GM19351 (cell line): ENCODE results near the gene USP7.
"Not testable (repeated sequence)": the region's sequence is repeated elsewhere in the genome, so short reads cannot be mapped to it uniquely, and the experiment has no call there.

Source experiments
- ATAC-seq: cut with Tn5 transposase; IDR thresholded peaks from one replicate; pipeline ENCODE4 v1.9.1; 2021; ENCODE audit warnings: mild to moderate bottlenecking, moderate library complexity; ENCODE audit not compliant: unreplicated experiment

Gene USP7

DNA sequence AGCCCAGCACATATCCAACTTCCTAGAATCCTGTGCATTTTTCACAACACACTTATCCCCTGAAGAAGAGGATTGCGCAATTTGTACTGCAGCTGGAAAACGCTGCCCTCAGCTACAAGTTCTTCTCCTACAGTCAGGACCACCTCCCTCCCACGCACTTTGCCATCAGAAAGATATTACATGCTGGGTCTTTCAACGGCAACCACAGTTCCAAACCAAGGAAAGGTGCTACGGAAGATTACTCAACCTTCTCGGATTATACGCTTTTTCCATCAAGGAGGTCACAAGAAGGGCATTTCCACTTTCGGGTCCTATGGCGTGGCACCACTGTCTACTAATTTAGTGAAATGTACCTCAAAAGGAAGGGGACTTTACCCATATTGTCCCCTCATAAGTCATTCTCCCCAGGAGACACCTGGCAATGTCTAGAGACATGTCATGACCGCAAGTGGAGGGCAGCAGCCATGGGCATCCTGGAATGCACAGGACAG, 35.2 kb downstream of the USP7 start:
- ATAC-seq, result no peak

DNA sequence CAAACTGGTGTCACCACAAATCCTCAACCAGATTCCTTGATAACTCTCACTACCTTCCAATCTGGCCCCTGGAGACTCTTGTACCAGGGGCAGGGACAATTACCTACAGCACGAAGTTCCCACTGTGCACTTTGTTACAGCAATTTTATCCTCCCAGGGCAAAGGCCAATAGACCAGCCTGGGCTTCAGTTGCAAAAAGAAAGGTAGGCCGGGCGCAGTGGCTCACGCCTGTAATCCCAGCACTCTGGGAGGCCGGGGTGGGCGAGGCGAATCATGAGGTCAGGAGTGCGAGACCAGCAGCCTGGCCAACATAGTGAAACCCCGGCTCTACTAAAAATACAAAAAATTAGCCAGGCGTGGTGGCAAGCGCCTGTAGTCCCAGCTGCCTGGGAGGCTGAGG, 36.9 kb downstream of the USP7 start:
- no peak for ATAC-seq

DNA sequence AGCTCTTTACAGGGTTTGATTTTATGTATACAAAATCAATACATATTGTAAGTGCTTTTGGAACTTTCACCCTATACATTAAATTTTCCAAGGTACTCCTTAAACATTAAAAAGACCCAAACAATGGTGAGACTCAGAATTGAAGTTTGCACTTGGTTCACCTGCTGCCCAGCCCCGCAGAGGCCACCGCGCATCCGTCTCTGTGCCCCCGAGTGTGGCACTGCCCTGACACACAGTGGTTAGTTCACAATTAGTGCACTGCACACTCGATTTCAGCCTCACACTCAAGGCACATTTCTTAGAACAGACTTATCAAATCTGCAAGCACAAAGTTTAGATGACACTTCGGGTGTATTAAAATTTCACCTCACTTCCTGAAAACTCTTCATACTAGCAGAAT, 38.3 kb downstream of the USP7 start:
- no peak for ATAC-seq

DNA sequence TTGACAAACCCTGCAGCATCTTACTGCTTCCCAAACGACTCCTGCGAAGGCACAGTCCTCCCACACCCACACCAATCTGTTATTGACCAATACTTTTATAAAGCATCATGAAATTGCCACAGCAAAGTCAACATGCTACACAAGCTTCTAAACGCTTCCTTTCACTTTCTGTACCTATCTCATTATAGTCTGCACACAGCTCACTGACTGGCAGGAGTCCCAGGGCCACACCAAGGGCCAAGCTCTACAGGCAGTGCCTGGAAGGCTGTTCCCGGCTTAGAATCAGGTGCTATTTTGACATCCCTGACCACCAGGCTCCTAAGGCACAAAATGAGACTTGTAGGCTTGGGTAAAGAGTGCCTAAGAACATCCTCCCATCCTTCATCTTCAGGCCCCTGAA, 39.5 kb downstream of the USP7 start:
- ATAC-seq, result peak; percentile 59

DNA sequence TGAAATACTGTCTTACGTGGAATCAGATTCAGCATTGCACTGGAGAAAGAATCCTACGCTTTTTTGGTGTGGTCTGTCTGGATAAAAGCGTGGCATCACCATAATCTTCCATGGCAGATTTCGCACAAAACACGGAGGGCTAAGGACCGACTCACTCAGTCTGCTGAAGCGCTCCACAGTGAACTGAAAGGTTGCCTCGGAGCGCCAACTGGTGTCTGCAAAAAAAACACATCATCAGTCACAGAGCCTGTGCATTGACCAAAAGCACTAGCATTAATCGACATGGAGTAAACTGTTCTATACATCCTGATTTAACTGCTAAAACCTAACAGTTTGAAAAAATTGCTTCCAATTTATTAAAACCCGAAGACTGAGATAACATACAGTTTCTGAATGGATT, 40.5 kb downstream of the USP7 start:
- ATAC-seq, result no peak

DNA sequence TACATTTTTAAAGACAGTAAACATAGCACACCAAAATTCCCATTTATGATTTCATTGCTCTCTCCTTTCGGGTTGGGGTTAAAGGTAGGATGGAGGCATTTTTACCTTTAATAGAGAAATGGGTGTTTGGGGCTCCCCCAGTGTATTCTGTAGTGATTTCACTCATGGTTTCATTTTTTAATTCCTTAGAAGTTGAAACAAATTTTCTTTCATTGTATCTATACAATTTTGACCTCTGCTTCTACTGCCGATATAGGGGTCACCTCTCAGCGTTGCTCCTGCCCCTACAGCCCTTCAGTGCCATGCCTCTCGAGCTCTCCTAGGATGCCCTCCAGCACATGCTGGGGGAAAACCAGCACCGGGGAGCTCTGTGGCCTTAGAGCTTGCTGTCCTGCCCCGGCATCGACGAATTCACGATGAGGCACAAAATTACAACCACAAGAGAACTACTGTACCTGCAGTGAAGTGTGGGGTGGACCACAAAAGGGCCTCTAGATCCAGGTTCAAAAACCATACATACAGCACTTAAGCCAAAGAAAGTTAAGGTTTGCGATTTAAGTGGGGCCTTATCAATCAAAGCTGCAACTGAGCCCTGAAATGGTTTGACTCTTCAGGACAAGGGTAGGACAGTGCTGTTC, 42.2 kb downstream of the USP7 start:
- ATAC-seq, result no peak

DNA sequence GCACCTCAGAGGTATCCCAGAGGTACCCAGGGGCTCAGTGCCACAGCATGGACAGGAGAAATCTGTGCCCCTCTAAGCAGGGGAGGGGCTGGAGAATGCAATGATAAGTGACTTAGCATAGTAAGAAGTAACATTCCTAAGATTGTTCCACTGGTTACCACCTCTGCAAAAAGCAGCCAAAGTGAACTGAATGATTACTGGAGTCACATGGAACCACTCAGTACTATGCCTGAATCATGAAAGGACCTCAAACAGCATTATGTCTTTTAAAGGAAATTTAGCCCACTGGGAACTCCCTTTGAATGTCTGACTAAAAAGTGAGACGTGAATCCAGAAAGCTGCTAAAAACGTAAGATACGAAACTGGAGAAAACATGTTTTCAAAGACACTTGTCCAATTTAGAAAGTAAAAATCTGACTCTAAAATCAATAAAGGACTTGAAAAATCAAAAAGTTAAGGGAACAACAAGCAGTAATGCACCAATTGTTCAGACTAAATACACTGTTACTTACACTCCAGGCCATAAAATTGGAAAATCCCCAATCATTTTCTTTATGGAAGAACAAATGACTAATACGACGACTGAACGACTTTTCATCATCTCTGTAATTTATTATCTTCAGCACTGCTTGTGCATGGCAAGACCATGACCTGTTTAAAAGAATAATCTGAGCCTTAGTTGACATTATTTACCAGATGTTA, 42.9 kb downstream of the USP7 start:
- no peak for ATAC-seq

DNA sequence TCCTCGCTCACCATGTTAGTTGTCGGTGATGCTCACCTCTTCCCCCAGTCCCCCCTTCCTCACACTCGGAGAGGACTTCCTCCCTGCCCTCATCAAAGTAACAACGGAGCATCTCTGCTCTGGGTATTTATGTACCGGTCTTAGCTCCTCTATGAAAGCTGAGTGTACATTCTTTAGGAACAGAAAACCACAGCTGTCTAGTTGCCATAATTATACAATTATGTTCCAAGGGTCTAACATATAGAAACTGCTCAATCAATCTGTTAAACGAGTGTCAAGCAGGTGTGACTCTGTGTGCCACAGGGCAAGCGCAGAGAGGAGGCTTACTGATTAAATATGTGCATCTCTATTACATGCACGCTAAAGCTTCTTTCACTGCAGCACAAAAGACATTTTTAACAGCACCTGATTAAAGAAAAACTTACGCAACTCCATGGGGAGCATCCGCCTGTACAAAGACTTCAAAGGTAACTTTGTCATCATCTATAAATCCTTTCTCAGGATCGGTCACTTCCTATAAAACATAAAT, 43.7 kb downstream of the USP7 start:
- ATAC-seq, result no peak

DNA sequence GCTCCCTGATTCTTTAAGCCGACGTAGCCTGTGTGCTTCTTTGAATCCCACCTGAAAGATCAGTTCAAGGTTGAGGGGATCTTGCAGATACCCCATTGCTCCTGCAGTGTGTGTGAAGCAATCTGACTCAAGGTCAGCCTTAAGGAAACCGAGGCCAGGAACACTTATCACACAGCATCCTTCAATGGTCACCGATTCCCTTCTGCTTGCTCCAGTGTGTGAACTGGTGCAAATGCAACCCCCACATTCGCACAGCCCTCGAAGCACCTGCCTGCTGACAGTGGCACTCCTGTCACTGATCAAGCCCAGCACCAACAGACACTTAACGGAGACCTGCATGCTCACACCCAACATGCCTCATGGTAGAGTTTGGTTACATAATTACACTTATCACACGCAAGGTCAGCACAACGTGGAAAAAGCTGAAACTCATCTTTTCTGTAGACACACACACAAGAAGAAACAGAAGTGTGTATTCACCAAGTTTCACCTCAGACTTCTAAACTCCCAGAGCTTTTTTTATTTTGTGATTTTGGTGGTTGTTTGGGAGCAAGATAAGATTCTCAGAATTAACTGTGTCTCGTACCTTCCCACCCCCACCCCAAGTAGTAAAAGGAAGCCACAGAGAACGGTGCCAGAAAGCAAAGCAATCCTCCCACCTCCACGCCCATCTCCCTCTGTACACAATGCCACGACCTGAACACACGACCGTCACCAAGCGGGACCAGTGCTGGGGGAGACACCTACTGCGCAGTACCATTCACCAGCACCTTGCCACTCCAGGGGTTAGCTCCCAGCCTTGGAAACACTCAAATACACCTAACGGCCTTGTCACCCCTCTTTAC, 44.4 kb downstream of the USP7 start:
- no peak for ATAC-seq

DNA sequence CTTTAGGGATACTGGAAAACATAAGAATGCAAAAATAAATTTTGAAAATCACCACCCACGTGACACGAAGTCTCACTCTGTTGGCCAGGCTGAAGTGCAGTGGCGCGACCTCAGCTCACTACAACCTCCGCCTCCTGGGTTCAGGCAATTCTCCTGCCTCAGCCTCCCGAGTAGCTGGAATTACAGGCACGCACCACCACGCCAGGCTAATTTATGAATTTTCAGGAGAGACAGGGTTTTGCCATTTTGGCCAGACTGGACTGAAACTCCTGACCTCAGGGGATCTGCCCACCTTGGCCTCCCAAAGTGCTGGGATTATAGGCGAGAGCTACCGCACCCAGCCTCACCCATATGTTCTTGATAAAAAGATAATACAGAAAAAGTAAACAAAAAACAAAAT, 46.4 kb downstream of the USP7 start:
- not testable (repeated sequence) for ATAC-seq

DNA sequence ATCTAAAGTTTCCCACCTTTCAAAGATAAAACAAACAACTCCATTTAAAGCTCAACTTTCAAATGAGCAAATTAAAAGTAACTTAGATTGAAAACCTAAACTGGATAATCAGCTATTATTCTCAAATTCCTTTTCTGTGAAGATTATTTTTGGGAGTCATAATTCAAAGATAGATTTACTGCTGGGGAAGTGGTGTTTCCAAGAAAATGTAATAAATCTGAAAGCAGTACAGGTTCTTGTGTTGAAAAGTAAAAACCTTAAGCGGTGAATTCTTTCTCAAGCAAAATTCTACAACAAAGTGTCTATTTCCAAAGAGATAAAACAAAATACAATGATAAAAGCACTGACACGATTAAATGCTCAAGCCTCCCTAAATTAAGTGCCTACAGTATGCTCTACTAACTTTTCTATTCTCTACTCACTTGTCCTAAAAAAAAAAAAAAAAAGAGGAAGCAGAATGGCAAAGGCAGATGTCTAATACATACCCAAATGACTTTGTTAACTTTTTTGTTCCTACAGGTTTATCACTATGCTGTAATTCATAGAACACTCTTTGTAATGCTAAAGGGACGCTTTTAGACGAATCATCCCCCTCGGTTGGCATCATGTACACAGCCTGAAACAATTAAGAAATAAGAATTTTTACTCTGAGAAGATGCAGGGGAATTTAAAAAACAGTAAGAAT, 47.0 kb downstream of the USP7 start:
- no peak for ATAC-seq

DNA sequence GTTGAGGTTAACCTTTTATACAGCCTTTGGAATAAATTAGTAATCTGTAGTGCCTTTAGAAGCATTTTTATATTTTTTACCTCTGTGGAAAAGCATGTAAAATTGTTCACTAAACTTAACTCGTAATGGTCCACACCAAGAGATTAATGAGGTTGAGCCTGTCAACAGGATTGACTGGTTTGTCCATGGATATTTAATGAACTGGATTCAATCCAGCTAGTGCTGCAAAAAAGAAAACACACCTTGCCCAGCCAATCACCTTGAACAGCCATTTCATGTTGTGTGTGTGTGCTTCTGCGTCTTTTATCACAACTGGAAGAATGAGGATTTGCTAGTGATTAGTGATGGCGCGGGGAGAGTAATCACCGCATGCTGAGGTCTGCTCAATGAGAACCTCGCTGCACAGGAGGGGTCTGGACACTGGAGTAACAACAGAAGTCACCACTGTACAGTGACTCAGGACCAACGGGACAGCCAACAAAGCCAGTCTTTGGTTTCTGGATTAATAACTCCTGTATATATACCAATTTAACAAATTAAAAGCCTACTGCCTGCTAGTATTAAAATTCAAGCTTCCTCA, 47.9 kb downstream of the USP7 start:
- no peak for ATAC-seq

DNA sequence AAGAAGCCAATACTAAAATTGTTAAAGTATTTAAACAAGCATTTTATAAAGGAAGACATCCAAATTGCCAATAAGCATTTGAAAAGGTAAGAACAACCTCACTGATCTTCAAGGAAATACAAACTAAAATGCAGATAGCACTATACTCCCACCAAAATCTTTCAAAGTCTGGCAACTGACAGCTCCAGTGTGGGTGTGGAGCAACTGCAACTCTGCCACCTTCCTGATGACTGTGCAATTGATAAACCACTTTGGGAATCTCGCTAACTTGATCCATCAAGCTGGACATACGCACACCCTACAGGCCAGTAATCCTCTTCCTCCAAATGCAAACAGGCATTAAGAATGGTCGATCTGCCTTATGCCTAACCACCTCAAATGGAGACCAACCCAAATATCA, 49.6 kb downstream of the USP7 start:
- no peak for ATAC-seq

DNA sequence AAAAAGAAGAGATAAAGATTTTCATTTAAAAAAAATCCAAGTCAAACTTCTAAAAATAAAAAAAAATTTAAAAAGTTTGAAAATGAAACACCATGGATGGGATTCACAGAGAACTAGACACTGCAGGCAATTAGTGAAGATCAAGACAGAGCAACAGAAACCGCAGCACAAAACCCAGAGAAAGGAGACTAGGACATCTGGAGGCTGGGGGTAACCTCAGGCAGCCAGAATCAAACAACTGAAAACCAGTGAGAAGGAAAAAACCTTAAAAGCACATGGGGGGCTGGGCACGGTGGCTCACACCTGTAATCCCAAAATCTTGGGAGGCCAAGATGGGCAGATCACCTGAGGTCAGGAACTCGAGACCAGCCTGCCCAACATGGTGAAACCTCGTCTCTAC, 50.9 kb downstream of the USP7 start:
- ATAC-seq, result no peak

DNA sequence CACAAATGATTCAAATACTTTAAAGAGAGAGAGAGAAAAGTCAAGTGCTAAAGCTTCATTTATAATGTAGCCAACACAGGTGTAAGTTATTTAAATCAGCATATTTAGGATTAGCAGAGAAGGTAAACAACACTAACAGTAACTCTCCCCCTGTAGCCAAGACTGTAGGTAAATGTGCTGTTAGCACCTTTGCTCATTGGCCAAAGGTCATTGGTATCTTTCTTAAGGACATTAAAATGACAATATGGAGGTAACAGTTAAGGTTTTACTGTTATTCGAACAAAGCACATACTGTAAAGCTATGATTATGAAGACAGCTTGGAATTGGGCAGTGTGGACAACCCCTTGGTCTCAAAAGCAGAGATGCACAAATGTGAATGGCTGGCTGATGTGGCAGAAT, 52.9 kb downstream of the USP7 start:
- no peak for ATAC-seq

DNA sequence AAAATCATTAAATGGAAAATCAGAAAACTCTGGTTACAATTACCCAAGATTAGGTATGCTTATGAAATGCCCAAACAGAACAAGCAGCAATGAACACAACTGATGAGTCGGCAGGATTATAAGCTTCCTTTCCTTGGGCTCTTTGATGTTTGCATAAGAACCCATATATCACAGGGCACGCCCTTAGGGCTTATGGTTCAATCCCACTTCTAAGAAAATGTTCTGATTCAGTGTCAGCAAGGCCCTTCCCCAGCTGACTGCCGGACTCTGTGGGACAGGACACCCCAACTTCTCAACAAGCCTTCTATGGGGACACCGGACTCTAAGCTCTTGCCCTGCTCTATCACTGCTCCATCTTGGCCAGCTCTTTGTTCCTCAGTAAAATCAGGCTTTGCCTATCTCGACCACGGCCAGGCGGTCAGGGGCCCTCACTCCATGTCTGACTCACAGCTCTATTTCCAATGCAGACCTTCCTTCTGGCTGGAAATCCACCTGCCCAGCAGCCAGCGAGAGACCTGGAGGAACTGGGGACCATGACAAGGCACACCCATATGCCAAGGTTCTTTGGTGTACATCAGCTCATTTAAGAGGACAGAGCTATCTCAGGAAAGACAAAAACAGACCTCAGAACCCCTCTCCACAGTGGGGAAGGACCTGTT, 54.8 kb downstream of the USP7 start:
- no peak for ATAC-seq

DNA sequence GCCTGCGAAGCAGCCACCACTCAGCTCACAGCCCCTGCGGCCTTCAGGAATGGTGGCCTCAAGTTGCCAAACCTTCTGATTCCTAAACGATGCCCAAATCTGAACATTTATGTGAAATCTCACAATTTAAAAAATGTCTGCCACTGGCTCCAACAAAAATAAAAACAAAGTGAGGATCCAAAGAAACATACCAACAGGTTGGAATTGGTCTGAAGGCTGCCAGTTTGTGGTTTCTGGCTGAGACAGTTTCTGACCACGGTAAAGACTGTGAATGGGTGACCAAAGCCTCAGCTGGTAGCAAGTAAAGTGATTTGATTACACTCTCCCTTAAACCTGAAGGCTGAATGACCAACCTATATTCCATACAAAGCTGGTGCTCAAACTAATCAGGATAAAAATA, 56.6 kb downstream of the USP7 start:
- ATAC-seq, result no peak

DNA sequence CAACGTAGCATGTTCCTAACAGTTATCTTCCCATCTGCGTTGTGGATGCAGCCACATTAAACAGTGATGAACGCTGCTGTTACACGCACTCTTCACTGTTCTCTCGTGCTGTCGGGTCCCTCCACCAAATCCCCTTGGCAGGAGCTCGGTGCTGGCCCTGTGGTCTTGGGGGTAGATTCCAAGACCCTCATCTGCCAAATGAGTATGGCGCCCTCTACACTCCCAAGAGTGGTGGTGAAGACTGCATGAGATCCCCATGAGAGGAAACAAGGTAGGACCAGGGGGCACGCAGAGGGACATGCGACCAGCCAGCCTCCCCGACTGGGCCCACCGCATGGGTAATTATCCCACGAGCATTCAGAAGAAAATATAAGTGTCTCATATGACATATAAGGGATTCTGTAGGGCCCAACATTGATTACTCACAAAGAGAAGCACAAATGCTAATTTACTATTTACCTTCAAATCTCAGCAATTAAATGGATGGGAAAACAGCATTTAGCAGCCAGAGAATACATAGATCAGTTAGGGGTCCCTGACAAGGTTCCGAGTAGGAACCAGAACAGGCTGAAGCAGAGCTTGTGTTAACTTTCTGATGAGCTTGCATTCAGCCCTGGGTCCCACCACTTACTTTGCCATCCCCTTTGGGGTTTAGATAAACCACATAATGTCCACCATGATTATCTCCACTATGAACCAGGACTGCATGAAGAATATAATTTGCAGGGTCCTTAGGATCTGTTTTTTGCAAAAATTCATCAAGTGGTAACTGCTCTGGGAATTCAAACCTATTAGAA, 57.7 kb downstream of the USP7 start:
- no peak for ATAC-seq

DNA sequence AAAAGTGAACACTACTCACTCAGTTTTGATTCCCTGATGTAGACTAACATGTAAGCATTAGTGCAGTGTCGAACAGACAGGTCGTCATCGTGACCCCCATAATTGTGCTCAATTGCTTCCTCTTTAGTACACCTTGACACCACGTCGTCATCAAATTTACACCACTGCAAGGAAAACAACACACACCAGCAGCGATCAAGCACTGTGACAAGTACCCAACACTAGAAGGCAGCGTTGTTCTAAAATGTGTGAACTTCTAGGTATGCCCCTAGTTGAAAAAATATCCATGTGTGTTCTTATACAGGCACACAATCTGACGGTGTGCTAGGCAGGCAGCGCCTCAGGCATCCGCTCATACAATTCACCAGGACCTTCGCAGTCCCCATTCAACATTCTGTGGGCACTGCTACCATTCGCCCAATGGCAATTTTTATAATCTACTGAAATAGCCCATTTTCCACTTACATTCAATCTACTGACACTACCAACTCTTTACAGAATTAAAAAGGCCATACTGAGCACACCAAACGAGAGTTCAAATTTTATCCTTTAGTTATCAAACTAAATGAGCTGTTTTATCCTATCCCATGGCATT, 58.4 kb downstream of the USP7 start:
- ATAC-seq, result no peak
